Right ventricle myocardium inferior (tissue), 1 donor: ENCODE results near the gene IL18RAP. TPM values are rescaled to one million over a fixed set of nuclear protein-coding genes. Genes with fewer than 3 reads are reported as not detected.
A peak's percentile ranks its signal among the peaks of the same experiment; 100 is the strongest.

Source experiments
- ATAC-seq: fragments of 200-7000 bp; cut with Tn5 transposase; one replicate; pipeline ENCODE4 v1.9.1; 2020; ENCODE audit warnings: mild to moderate bottlenecking, moderate library complexity
- DNase-seq: peaks from one replicate; pipeline ENCODE4 v3.0.0; 2021; ENCODE audit errors: missing footprints
- intact Hi-C: fragments of 100-400 bp; cut with DNase I; formaldehyde crosslinking; loops from one replicate; pipeline ENCODE4 v1.11.0; 2022
- total RNA-seq: library from RNA; stranded (reverse); fragmentation: NEBNext Ultra II Directional; extraction: Animal tissue kit (Norgen Biotek cat#: 25700); gene quantifications from one replicate; pipeline ENCODE4 v1.2.1, GENCODE V29; 2021
- donor health status: DM: no; HTN: yes; CAD: no; lungs with severe emphysema.

IL18RAP gene
- total RNA-seq, 1 donor from 2014 or later: 0.30 TPM

- no peak for DNase-seq
- ATAC-seq: no peak
- intact Hi-C loops: loop anchor here (5.0 to 10.0 kb wide), 2 partner anchors 197 to 559 kb away; no protein-coding TSS in a partner anchor
Observed at GRCh38 chr2:102444233-102444632, 21.3 kb downstream of the IL18RAP start.

- peak; percentile 63 for DNase-seq
Observed at GRCh38 chr2:102446936-102447335, 24.0 kb downstream of the IL18RAP start.

GRCh38 chr2:102449370-102449974 lies 26.5 kb downstream of the IL18RAP start:
- DNase-seq (no peak), ATAC-seq (no peak)
- intact Hi-C loops: loop anchor here (10.0 kb wide), 1 partner anchor 565 kb away; no protein-coding TSS in a partner anchor

More at GRCh38 chr2:102446936-102447335, 24.0 kb downstream of the IL18RAP start:
- no peak for ATAC-seq
- intact Hi-C loops: loop anchor here (10.0 kb wide), 1 partner anchor 562 kb away; no protein-coding TSS in a partner anchor

- intact Hi-C loops: no loop called here
- DNase-seq (no peak), ATAC-seq (no peak)
Observed at GRCh38 chr2:102451968-102452367, 29.0 kb downstream of the IL18RAP start.

GRCh38 chr2:102453501-102453900 lies 30.5 kb downstream of the IL18RAP start:
- intact Hi-C loops: no loop called here
- ATAC-seq: no peak
- DNase-seq: no peak

- DNase-seq: no peak
- no peak for ATAC-seq
- intact Hi-C loops: no loop called here
Observed at GRCh38 chr2:102455061-102455670, 32.2 kb downstream of the IL18RAP start.

GRCh38 chr2:102460467-102460866 lies 37.5 kb downstream of the IL18RAP start:
- DNase-seq (no peak), ATAC-seq (no peak)

GRCh38 chr2:102461188-102461587 lies 38.2 kb downstream of the IL18RAP start:
- no peak for ATAC-seq
- DNase-seq: no peak
- intact Hi-C loops: no loop called here

More at GRCh38 chr2:102460467-102460866, 37.5 kb downstream of the IL18RAP start:
- intact Hi-C loops: no loop called here

- intact Hi-C loops: no loop called here
- ATAC-seq (no peak), DNase-seq (no peak)
Observed at GRCh38 chr2:102463160-102463559, 40.2 kb downstream of the IL18RAP start.

- no peak for DNase-seq
- intact Hi-C loops: loop anchor here (10.0 kb wide), 1 partner anchor 405 kb away; no protein-coding TSS in a partner anchor
Observed at GRCh38 chr2:102470168-102470567, 47.2 kb downstream of the IL18RAP start.

GRCh38 chr2:102473020-102473419 lies 50.1 kb downstream of the IL18RAP start, which contains the start of gene SLC9A4:
Gene SLC9A4, plus strand, starts transcription at chr2:102473226. Its CDS starts 534 bp downstream, at chr2:102473760.
- ATAC-seq: no peak
- DNase-seq: no peak
- intact Hi-C loops: loop anchor here (2.0 to 10.0 kb wide), 3 partner anchors 144 to 402 kb away; no protein-coding TSS in a partner anchor

More at GRCh38 chr2:102470168-102470567, 47.2 kb downstream of the IL18RAP start:
- ATAC-seq: no peak

- intact Hi-C loops: loop anchor here (2.0 to 10.0 kb wide), 3 partner anchors 143 to 401 kb away; no protein-coding TSS in a partner anchor
- ATAC-seq (no peak), DNase-seq (no peak)
Observed at GRCh38 chr2:102473631-102474030, 50.7 kb downstream of the IL18RAP start.

GRCh38 chr2:102474785-102475184 lies 51.8 kb downstream of the IL18RAP start:
- ATAC-seq (no peak), DNase-seq (no peak)
- intact Hi-C loops: loop anchor here (10.0 kb wide), 1 partner anchor 400 kb away; no protein-coding TSS in a partner anchor

- intact Hi-C loops: loop anchor here (10.0 kb wide), 1 partner anchor 396 kb away; no protein-coding TSS in a partner anchor
- ATAC-seq: no peak
- DNase-seq: no peak
Observed at GRCh38 chr2:102478686-102479470, 55.9 kb downstream of the IL18RAP start.

GRCh38 chr2:102480285-102481195 lies 57.6 kb downstream of the IL18RAP start:
- DNase-seq: no peak
- intact Hi-C loops: loop anchor here (10.0 kb wide), 1 partner anchor 114 kb away; no protein-coding TSS in a partner anchor
- ATAC-seq: no peak

- ATAC-seq (no peak), DNase-seq (no peak)
- intact Hi-C loops: loop anchor here (10.0 kb wide), 1 partner anchor 113 kb away; no protein-coding TSS in a partner anchor
Observed at GRCh38 chr2:102481931-102482330, 59.0 kb downstream of the IL18RAP start.

GRCh38 chr2:102483086-102483485 lies 60.1 kb downstream of the IL18RAP start:
- ATAC-seq (no peak), DNase-seq (no peak)
- intact Hi-C loops: loop anchor here (10.0 kb wide), 1 partner anchor 112 kb away; no protein-coding TSS in a partner anchor
